ENCODE results near the gene TBC1D5. TPM values are rescaled to one million over a fixed set of nuclear protein-coding genes. Genes with fewer than 3 reads are reported as not detected.

TBC1D5 gene
- total and polyA plus RNA-seq, 2 of the 8 experiments (the other 6 are each of a cell fraction or from before 2014, with no cell fraction given): 11.0 to 22.9 TPM

DNA sequence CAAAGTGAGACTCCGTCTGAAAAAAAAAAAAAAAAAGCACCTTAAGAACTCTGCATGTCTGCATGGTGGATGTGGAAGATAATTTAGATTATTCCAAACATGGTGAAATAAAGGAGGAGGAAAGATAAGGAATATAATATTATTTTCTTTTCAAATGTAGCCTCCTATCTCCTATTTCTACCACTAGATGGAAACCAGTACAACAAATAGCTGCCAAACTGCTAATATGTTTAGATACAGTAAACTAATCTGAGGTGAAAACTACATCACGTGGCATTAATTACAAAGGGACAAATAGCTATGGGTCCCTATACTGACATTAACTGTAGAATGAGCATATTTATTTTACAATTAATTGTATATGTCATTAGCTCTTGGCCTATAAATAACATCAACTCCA is 197.8 kb downstream of the TBC1D5 start:
- Histone ChIP-seq H2BK20ac (ENCODE audit: low read length) (no peak overlapping the region), H3K79me1 (ENCODE audit: low read depth, low read length) (no peaks in the 10 kb centered on the region), H3K4me1 (replicated peaks in 1 of 4; ENCODE audit: control insufficient read depth in 3 of 4, insufficient read depth in 4 of 4, low read length in 3 of 4) (peaks cover 0 to 5% (median 1%) of the 10 kb centered on the region in 4 experiments; a peak in 2 of 7 replicates), H3K23me2 (ENCODE audit: low read depth, low read length) (no peaks in the 10 kb centered on the region), H2BK15ac (ENCODE audit: low read length) (no peak overlapping the region), H4K5ac (ENCODE audit: insufficient read length, low read depth, low read length) (no peak overlapping the region), H3K27ac (ENCODE audit: low read depth, low read length) (no peak overlapping the region), H2BK12ac (ENCODE audit: low read depth, low read length) (no peak overlapping the region), H3K79me2 (ENCODE audit: control insufficient read depth in 1 of 2, insufficient read depth in 2 of 2, low read length in 2 of 2) (no peaks in the 10 kb centered on the region), H3K4ac (replicated peaks; ENCODE audit: insufficient read length, low read depth, low read length) (no peak overlapping the region), H4K20me1 (replicated peaks in 1 of 2; ENCODE audit: control insufficient read depth in 1 of 2, insufficient read depth in 2 of 2, low read length in 2 of 2) (no peaks in the 10 kb centered on the region), H2AK5ac (ENCODE audit: low read depth, low read length) (no peak overlapping the region), H3K56ac (replicated peaks; ENCODE audit: insufficient read length, low read depth, low read length) (no peak overlapping the region), H3K27me3 (replicated peaks in 1 of 4; ENCODE audit: control insufficient read depth in 3 of 4, extremely low read depth in 1 of 4, insufficient read depth in 3 of 4, low read length in 3 of 4) (no peaks in the 10 kb centered on the region), H2AFZ (ENCODE audit: low read length) (no peak overlapping the region), H3K14ac (ENCODE audit: insufficient read length) (no peak overlapping the region), H3K18ac (ENCODE audit: extremely low read depth, low read length) (no peak overlapping the region), H3K9ac (replicated peaks in 1 of 4; ENCODE audit: extremely low read depth in 1 of 4, low read depth in 3 of 4, low read length in 3 of 4) (no peak overlapping the region), H3K23ac (ENCODE audit: insufficient read length) (no peak overlapping the region), H3K36me3 (ENCODE audit: control insufficient read depth in 2 of 4, insufficient read depth in 4 of 4, low read length in 3 of 4) (no peaks in the 10 kb centered on the region), H4K8ac (ENCODE audit: extremely low read depth, insufficient read depth, low read length) (no peak overlapping the region), H4K91ac (replicated peaks; ENCODE audit: insufficient read length, low read length) (no peak overlapping the region), H3K4me2 (ENCODE audit: insufficient read depth in 1 of 2, low read depth in 2 of 2, low read length in 2 of 2) (no peak overlapping the region), H2BK120ac (replicated peaks; ENCODE audit: low read depth, low read length) (no peak overlapping the region), H2BK5ac (ENCODE audit: low read depth, low read length) (no peak overlapping the region), H3K4me3 (ENCODE audit: extremely low read depth in 1 of 4, insufficient read depth in 2 of 4, low read depth in 3 of 4, low read length in 4 of 4) (no peak overlapping the region), H3K9me3 (ENCODE audit: insufficient read depth in 2 of 2, low read depth in 1 of 2, low read length in 1 of 2) (no peaks in the 10 kb centered on the region)
- DNase-seq (ENCODE audit: low read depth in 1 of 2, low spot score in 2 of 2) (no peak), FAIRE-seq (no peak)
- 82% methylated on average over 2 of the region's 2 CpGs; no CpG with 5 or more reads in 1 of the 2 experiments for WGBS, 2 experiments (ENCODE audit: extremely low coverage in 1 of 2, insufficient coverage in 1 of 2, insufficient read length in 1 of 2, insufficient replicate concordance in 2 of 2, low coverage in 1 of 2, low lambda C conversion rate in 2 of 2, missing lambda C conversion rate in 1 of 2)
- POLR2A ChIA-PET (ENCODE audit: partially characterized antibody): no interaction called here
- CTCF ChIA-PET (ENCODE audit: partially characterized antibody): interaction anchor here (0.8 to 1.9 kb wide), 11 partner anchors 9 to 302 kb away, joined by 3 to 9 read pairs (median 4); no protein-coding TSS in a partner anchor
- TF ChIP-seq CHD2 (IDR thresholded peaks at IDR 0.05; ENCODE audit: low read length) (no peak), YY1 (IDR thresholded peaks at IDR 0.05; ENCODE audit: low read depth, low read length) (no peak), BCL11A (IDR thresholded peaks at IDR 0.05; ENCODE audit: low read depth in 2 of 2, low read length in 2 of 2) (no peak), SIX5 (IDR thresholded peaks at IDR 0.05; ENCODE audit: low read depth, low read length) (no peak), RAD21 (IDR thresholded peaks at IDR 0.05 in 1 of 2, conservative IDR thresholded peaks at IDR 0.05 in 1 of 2; ENCODE audit: low read depth in 2 of 2, low read length in 2 of 2) (peak in 1 of 2 experiments; percentile 24; a peak in 2 of 4 replicates)
- TF ChIP-seq, protein P1, sequence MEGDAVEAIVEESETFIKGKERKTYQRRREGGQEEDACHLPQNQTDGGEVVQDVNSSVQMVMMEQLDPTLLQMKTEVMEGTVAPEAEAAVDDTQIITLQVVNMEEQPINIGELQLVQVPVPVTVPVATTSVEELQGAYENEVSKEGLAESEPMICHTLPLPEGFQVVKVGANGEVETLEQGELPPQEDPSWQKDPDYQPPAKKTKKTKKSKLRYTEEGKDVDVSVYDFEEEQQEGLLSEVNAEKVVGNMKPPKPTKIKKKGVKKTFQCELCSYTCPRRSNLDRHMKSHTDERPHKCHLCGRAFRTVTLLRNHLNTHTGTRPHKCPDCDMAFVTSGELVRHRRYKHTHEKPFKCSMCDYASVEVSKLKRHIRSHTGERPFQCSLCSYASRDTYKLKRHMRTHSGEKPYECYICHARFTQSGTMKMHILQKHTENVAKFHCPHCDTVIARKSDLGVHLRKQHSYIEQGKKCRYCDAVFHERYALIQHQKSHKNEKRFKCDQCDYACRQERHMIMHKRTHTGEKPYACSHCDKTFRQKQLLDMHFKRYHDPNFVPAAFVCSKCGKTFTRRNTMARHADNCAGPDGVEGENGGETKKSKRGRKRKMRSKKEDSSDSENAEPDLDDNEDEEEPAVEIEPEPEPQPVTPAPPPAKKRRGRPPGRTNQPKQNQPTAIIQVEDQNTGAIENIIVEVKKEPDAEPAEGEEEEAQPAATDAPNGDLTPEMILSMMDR (IDR thresholded peaks at IDR 0.05; ENCODE audit: control extremely low read depth in 1 of 3, insufficient read depth in 1 of 3, low read depth in 1 of 3, low read length in 3 of 3): peak in 1 of 3 experiments; percentile 1; a peak in 1 of 4 replicates
